H1 (cell line): Measurements from ENCODE around the gene ASF1A. TPM values are rescaled to one million over a fixed set of nuclear protein-coding genes. Genes with fewer than 3 reads are reported as not detected.

Source experiments
- CHD2 ChIP-seq: IDR thresholded peaks from 2 replicates; pipeline ENCODE4 v1.6.1; 2012; ENCODE audit warnings: low read length, improper control_type of control experiment
- KDM4A ChIP-seq: IDR thresholded peaks from one replicate; pipeline ENCODE4 v1.7.1; 2012; ENCODE audit warnings: low read depth, mild to moderate bottlenecking, moderate library complexity, low read length, inconsistent platforms; ENCODE audit not compliant: severe bottlenecking
- RAD21 ChIP-seq, 2 experiments: IDR thresholded peaks in 1 of 2; conservative IDR thresholded peaks in 1 of 2; 2 replicates each; pipeline ENCODE4 v1.6.1; 2011; ENCODE audit warnings: low read depth in 2 of 2, low read length in 2 of 2, improper control_type of control experiment in 1 of 2, inconsistent platforms in 1 of 2, mild to moderate bottlenecking in 1 of 2, moderate library complexity in 1 of 2
- RNF2 ChIP-seq: fragments of 200-900, 300-1000 bp; sonication (generic); IDR thresholded peaks from 2 replicates; pipeline ENCODE4 v1.7.1; 2016; ENCODE audit warnings: borderline replicate concordance, low read depth, mild to moderate bottlenecking, antibody characterized with exemption, low read length; ENCODE audit not compliant: poor library complexity, severe bottlenecking; ENCODE audit errors: missing control alignments
- TAF1 ChIP-seq: IDR thresholded peaks from 2 replicates; pipeline ENCODE4 v1.6.1; 2011; ENCODE audit warnings: mild to moderate bottlenecking, low read depth, low read length
- TCF12 ChIP-seq: IDR thresholded peaks from 2 replicates; pipeline ENCODE4 v1.6.1; 2011; ENCODE audit warnings: low read depth, mild to moderate bottlenecking, low read length
- polyA plus RNA-seq, 7 experiments: library from polyadenylated mRNA; depleted of rRNA in 3 of 7; stranded (reverse) in 5 of 7; unstranded in 2 of 7; fragments of >200 nt in 5 of 7; fragments of 200-250 nt in 2 of 7; gene quantifications; 1 replicate in 5 of 7; 2 replicates in 1 of 7; 4 replicates in 1 of 7; pipeline versions ENCODE4 v1.2.1 to v1.2.3, GENCODE V29; 2011 to 2013; ENCODE audit warnings: missing spikeins in 2 of 7, mixed read lengths in 2 of 7
- total RNA-seq: library from RNA; stranded (reverse); fragmentation: NEBNext Ultra II Directional; extraction: Animal tissue kit (Norgen Biotek cat#: 25700); gene quantifications from 2 replicates; pipeline ENCODE4 v1.2.1, GENCODE V29; 2021

Gene ASF1A
- total and polyA plus RNA-seq, 2 of the 8 experiments (the other 6 are each of a cell fraction or from before 2014, with no cell fraction given), result 11.4 to 50.2 TPM

DNA sequence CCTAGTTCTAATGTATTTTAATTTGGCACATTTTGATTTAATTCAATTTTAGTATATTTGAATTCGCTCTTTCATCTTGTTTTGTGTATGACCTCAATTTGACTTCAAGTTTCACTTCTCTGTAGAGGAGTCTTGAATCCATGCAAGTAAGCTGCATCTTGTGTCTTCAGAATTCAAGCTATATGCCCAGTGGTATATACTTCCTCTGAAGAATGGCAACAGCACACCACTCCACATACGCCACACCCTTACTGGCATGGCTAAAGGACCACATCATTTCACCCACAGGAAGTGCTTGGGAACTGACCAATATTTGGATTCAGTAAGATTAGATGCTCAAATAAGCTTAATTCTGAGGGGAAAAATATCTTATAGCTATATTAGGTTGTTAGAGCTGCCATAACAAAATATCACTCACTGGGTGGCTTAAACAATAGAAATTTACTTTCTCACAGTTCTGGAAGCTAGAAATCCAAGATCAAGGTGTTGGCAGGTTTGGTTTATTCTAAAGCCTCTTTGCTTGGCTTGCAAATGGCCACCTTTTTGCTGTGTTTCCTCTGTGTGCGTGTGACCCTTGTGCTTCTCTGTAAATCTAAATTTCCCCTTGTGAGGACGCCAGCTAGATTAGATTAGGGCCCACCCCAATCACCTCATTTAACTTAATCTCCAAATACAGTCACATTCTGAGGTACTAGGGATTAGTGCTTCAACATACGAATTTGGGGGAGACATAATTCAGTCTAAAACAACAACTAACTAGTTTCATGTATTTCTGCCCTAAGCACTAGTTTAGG lies 2.8 kb upstream of the ASF1A start (continued):
- TF ChIP-seq TCF12 (no peak), CHD2 (no peak), RNF2 (no peak), KDM4A (no peak), TAF1 (no peak), RAD21 (IDR thresholded peaks at IDR 0.05 in 1 of 2, conservative IDR thresholded peaks at IDR 0.05 in 1 of 2; ENCODE audit: low read depth in 2 of 2, low read length in 2 of 2) (no peak)
